ENCODE measurements around the gene NDUFB11.

NDUFB11 gene

DNA sequence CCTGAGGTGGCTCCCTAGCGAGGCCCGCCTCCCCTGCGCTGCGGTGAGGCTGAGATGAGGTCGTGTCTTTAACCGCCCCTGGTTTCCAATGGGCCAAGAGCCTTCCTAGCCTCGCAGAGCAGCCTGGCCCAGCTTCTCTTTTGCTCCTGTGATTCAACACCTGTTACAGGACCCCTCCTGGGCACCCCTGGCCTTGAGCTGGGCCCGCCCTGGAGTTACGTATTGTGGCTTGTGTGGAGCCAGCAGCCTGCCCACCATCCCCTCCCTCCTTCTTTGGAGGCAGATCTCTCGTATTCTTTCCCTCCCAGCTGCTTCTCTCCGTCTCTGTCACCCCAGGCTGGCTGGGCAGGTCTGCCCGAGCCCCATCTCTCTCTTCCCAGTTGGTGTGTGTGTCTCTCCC lies 29.9 kb upstream of the NDUFB11 start:
- DNase-seq = no peak

DNA sequence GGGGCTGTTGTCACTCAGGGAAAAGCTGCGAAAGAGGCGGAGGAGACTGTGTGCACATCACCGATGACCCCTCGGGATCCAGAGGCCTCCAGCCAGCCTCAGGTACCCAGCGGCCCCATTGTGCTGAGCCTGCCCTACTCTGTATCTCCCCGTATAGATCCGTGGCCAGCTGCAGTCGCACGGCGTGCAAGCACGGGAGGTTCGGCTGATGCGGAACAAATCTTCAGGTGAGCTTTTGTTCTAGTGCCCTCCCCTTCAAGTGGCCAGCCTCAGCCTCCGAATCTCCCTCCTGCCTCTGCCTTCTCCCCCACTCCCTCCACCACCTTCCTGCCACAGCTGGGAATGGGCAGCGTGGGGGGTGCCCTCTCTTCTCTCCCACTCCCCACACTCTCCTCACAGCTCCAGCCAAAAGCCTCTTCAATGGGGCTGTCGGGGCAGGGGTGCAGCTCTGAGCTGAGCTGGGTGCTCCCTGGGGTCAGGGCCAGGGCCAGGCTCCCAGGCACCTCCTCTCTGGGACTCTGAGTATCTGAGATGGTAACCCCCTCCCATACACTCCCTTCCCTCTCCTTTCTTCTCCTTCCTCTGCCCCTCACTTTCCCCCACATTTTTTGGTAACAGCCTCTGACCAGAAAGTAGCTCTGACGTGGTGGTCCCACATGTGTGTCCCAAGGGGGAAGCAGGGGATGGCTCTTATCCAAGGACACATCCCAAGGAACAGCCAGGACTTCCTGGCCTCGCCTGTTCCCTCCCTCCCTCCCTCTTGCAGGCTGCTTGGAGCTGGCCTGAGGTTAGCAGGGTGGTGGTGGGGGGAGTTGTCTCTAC lies 28.7 kb upstream of the NDUFB11 start:
- DNase-seq = no peak

DNA sequence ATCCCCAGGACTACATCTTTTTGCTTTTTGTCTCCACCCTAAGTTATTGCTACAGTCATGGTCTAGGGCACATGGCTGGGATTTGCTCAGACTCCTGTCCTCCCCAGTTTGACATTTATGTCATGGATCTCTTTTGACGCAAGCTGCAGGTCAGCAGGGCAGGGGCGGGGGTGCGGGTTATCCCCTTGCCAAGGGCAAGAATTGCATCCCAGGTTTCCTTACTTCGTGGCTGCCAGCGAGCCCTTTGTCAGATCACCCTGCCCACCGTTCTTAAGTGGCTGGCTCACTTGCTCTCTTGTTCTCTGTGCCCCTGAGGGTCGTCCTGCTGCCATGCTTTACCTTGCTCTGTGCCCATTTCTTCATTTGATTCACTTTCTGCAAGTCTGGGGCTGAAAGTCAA lies 28.0 kb upstream of the NDUFB11 start:
- DNase-seq = no peak

DNA sequence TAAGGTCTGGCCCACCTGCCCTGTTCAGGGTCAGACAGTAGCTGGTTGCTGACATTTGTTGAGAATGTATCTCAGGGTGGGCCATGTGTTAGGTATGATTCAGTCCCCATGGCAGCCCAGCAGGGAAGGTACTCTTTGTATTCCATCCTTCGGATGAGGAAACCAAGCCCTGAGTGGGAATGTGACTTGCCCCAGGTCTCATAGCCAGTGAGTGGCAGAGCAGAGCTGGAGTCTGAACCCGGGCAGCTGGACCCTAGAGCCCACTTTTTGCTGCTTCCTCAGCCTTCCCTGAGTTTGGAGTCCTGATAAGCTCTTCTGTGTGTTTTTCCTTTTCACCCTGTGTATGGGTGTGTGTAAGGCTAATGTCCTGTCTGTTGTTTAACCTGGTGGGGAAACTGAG lies 27.5 kb upstream of the NDUFB11 start:
- DNase-seq = no peak

DNA sequence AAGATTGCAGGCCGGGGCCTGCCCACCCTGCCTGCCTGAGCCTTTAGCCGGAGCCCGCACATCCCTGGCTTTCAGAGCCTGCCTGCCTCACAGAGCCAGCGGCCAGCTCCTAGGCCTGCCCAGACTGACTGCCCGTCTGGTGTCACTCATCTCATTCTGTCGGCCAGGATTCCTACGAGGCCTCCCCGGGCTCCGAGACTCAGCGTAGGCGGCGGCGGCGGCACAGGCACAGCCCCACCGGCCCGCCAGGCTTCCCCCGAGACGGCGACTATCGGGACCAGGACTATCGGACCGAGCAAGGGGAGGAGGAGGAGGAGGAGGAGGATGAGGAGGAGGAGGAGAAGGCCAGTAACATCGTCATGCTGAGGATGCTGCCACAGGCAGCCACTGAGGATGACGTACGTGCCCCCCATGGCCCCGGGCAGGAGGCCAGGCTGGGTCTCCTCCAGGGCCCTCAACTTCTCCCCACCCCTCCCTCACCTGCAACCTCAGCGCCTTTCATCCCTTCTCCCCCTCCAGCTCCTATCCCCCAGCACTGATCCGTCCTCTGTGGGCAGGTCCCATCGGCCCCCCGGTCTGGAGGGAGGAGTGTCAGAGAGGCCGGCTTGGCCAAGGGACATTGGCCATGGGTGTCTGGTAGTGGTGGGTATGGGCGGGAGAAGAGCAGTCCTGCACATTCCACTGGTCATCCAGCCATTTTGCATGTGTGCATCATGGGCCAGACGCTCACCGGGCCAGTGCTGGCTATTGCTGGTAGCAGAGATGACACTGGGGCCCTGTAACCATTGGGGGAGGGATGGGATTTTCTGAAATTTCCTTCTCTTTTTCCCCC lies 26.6 kb upstream of the NDUFB11 start:
- no peak for DNase-seq

DNA sequence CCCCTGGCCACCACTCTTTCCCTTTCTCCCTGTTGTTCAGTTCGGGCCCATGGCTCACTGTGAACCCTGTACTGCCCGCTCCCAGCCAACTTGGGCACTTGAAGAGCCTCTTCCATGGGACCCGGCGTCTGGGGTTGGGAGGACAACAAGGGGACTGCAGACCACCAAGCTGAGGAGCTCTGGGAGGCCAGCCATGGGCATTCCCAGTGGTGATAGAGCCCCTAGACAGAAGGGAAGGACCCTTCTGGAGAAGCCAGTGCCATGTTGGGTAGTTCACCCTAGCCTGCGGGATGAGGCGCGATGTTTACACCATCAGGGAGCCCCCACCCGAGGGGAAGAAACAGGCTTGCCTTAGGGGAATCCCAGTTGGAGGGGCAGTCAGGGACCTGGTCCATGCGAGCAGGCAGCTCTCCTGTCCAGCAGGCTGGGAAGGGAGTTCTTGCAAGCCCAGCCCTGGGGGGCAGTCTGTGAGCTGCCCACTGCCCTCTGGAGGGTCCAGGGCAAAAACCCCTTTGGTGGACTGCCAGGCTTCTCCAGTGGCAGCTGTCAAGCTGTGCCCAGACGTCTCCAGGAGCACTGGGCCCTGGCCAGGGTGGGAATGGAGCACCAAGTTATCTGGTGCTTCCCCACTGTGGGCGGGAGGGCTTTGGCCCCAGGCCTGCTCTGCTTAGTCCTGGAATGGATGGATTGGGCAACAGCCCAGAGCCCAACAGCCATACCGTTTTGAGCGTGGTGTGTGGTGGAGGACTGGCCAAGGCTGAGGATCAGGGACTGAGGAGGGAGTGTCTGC lies 25.4 kb upstream of the NDUFB11 start:
- no peak for DNase-seq

DNA sequence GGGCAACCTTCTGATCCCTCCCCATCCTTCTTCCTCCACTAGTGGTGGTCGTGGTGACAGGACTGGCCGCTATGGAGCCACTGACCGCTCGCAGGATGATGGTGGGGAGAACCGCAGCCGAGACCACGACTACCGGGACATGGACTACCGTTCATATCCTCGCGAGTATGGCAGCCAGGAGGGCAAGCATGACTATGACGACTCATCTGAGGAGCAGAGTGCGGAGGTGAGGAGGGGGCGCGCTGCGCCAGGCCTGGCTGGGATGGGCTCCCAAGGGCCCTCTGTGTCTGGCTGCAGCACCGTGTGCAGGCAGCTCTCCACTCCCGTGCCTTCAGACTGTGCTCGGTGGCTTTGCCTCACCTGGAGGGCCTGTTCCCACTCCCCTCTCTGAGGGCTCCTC lies 24.8 kb upstream of the NDUFB11 start:
- no peak for DNase-seq

DNA sequence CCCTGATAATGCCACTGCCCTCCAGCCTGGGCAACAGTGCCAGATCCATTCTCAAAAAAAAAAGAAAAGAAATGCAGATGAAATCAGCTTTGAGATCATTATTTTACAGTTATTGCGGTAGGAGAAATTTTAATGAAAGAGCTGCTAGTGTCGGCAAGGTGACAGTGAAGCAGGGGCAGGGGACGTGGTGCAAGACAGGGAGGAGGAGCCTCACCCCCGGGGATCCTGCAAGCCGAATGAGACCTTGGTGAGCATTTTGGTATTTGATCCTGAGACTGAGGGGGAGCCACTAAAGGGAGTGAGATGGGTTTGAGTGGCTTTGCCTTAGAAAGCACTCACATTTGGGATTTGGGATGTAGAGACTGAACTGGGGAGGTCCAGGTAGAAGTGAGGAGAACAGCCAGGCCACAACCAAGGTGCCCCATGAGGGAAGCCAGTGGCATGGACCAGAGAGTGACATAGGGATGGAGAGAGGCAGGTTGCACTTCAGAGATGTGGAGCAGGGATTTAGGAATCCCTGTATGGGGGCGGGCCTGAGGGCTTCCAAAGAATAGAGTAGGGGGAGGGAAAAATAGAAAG lies 24.1 kb upstream of the NDUFB11 start:
- DNase-seq = no peak

DNA sequence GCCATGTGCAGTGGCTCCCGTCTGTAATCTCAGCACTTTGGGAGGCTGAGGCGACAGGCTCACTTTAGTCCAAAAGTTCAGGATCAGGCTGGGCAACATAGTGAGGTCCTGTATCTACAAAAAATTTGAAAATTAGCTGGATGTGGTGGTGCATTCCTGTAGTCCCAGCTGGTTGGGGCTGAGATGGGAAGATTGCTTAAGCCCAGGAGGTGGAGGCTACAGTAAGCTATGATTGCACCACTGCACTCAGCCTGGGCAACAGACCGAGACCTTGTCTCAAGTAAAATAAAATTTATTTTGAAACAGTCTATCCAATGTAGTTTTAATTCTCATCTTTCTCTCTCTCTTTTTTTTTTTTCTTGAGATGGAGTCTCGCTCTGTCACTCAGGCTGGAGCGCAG lies 21.6 kb upstream of the NDUFB11 start:
- no peak for DNase-seq

DNA sequence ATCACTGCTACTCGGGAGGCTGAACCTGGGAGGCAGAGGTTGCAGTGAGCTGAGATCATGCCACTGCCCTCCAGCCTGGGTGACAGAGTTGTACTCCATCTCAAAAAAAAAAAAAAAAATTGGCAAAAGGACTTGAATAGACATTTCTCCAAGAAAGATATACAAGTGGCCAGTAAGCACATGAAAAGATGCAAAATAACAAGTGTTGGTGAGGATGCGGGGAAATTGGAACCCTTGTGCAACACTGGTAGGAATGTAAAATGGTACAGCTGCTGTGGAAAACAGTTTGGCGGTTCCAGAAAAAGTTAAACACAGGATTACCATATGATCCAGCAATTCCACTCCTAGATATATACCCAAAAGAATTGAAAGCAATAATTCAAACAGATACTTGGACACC lies 19.9 kb upstream of the NDUFB11 start:
- no peak for DNase-seq

DNA sequence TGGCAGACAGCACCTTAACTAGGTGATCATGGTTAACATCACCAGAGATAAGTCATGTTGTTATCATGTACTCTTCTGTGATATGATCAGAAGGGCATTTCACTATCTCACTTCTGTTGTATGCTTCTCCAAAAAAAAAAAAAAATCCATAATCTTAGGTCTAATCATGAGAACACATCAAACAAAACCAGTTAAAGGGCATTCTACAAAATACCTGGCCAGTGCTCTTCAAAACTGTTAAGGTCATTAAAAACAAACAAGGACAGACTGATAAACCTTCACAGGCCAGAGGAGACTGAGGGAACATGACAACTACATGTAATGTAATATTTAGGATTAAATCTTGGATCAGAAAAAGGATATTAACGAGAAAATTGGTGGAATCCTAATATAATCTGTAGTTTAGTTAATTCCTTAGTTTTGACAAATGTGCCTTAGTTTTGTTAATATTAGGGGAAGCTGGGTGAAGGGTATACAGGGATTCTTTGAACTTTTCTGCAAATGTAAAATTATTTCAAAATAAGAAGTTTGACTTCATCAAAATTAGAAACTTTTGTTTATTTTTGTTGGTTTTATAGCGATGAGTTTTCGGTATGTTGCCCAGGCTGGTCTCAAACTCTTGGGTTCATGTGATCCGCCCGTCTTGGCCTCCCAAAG lies 18.6 kb upstream of the NDUFB11 start:
- no peak for DNase-seq

DNA sequence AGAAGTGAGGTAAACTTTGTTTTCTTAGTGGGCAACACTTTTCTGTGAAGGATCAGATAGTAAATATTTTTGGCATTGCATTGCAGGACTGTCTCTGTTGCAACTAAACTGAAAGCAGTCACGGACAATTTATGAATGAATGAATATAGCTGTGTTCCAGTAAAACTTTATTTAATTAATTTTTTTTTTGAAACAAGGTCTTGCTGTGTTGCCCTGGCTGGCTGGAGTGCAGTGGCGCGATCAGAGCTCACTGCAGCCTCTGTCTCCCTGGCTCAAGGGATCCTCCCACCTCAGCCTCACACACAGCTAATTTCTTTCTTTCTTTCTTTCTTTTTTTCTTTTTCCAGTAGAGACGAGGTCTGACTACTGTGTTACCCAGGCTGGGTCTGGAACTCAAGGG lies 16.3 kb upstream of the NDUFB11 start:
- no peak for DNase-seq

DNA sequence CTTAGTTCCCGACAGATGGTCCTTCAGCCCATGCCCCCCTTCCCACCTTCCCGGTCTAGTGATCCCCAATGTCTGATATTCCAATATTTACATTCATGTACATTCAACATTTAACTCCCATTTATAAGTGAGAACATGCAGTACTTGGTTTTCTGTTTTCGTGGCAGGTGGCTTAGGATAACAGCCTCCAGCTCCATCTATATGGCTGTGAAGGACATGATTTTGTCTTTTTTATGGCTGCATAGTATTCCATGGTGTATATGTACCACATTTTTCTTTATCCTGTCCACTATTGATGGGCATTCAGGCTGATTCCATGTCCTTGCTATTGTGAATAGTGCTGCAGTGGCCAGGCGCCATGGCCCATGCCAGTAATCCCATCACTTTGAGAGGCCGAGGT lies 14.3 kb upstream of the NDUFB11 start:
- DNase-seq = no peak

DNA sequence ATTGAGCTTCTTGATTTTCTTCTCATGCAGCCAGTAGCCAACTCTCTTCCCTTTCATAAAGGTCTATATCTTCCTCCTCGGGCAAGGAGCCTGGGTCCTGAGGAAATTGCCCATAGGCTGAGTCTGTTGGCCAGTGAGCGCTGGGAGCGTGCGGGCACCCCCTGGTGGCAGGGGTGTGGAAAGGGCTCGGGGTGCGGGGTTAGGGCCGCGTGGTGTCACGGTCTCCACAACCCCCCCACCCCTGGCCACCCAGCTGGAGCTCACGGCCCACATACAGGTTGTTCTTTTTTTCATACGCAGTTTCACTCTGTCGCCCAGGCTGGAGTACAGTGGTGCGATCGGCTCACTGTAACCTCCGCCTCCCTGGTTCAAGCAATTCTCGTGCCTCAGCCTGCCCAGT lies 13.6 kb upstream of the NDUFB11 start:
- DNase-seq = no peak

DNA sequence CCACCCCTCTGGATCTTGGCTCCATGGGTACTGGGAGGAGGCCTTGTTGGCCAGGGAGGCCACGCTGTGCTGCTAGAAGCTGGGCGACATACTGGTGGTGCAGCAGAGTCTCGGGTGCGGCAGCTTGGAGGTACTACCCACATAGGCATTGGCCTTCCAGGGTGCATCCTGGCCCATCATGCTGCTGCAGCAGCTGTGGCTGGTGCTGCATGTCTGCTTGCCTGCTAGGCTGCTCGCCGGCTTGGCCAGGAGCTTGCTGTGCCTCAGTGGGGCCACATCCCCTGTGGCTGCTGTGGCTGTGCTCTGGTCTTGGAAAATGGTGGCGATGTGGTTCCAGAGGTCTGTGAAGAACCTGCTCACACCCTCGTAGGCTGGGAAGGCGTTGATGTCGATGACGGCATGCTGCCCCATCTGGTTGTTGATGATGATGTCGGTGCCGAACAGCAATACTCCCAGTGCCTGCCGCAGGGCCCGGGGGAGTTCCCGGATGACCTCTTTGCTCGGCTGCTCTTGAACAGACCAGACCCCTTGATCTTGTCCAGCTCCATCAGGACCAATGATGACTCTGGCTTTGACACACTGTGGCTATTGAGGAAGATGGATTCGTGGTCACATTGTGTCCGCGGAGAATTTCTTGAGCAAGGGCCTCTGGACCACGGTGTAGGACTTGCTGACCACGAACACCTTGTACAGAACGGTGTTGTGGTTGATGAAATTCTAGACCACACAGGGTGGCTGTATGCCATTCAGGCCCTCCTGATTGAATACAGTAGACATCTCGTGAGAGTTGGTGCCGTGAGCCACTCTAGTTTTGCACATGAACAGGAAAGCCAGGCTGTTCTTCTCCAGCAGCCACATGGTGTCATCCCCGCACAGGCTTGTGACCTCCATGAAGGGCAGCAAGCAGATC lies 12.4 kb upstream of the NDUFB11 start:
- DNase-seq = no peak

DNA sequence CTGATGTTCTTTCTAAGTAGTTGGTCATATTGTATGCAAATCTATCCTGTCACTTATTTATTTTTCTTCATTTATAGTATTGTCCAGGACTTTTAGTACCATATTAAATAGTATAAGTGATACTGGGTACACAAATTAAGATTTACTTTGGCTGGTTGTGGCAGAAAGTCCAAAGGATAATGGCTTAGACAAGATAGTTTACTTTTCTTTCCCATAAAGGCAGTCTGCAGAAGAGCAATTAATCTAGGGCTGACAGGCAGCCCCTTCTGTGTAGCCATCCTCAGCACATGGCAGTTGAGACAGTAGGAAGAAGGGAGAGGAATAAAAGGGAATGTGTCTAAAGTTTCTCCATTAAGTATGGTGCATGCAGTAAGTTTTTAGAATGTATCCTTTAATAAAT lies 6.9 kb upstream of the NDUFB11 start:
- DNase-seq = no peak

DNA sequence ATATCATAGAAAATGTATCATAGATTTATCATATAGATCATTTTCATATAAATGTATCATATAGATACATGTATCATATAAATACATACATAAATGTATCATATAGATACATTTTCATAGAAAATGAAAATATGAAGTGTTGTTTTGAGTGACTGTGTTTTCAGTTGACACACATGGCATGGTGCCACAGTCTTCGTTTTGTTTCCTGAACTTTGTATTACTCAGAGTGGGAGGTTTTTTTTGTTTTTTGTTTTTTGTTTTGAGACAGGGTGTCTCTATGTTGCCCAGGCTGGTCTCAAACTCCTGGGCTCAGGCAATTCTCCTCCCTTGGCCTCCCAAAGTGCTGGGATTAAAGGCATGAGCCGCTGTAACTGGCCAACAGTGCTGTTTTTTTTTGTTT lies 4.4 kb upstream of the NDUFB11 start:
- DNase-seq = no peak

DNA sequence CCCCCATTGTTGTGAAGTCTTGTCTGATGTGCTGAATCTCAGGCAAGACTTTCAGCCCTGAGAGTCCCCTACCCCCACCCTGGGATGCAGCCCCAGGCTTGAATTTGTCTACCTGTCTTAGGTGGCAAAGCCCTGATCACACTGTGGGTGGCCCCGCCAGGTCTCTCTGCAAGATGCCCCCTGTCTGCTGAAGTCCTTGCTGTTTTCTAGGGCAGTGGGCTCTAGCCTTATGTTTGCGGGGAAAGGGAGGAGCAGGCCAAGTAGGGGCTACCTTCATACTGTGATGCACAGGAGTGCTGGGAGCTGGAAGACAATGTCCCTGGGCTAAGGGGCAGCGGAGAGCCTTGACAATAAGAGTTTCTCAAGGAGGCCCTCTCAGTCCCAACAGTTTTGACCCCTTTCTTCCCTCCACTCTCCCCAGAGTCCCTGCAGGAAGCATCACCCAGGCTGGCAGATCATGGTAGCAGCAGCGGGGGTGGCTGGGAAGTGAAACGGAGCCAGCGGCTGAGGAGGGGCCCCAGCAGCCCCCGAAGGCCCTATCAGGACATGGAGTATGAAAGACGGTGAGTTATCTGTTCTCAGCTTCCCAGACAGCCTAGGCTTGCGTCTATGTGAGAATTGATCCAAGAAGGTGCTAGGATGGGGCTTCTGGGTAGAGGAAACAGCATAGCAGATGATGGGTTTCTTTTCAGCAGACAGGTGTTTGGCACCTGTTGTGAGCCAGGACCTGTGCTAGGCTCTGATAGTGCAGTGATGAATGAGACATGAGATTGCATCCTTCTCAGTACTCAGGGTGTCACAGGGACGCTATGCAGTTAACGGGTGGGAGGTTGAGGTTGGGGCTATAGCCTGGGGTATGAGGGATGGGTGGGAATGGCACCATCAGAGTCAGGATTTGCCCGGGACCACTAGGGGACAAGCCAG lies 2.7 kb upstream of the NDUFB11 start:
- DNase-seq = no peak

DNA sequence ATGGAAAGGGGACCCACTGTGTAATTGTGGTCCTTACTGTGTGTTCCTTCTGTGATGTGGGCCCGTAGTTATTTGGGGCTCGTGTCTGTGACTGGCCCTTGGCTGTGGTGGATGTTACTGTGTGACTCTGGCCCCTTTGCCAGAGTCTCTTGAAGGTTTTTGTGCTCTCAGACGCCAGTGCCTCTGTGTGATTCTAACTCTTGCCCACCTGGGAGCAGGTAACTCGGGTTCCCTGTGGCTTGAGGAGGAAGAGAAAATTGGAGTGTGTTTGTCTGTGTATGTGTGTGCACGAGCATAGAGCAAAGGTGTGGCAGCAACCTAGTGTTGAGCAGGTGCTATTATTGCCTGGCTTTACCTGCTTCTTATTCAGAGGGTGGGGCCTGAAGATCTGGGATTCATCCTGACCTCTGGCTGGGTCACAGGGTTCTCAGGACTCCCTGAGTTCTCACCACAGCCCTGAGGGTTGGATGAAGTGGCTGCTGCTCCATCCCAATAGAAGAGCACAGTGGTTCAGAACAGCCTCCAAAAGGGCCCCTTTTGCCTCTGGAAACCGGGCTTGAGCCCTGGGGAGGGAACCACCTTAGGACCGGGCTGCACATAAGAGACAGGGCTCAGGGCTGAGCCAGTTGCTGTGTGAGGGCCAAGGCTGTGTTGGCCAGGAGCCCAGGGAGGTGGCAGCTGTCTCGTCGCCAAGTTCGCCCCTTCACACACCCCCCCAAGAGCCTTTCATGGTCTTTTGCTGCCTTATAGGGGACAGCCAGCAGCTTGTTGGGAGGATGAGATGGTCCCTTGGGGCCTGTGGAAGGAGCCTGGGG lies 1.8 kb upstream of the NDUFB11 start:
- no peak for DNase-seq

Measured in activated effector memory CD4-positive, alpha-beta T cell treated with Interleukin-2 at 50 U/mL for 16 hours (primary cell).